Measurements from ENCODE around the gene CACNA1E.

Gene CACNA1E

GRCh38 chr1:181768211-181768929 lies 285.1 kb downstream of the CACNA1E start:
- no peak for TF ChIP-seq SPI1 (IDR thresholded peaks at IDR 0.05; ENCODE audit: low read depth, low read length)
- TF ChIP-seq POLR2AphosphoS5 (IDR thresholded peaks at IDR 0.05; ENCODE audit: low read depth, low read length), result no peak
- no peak for TF ChIP-seq TAF1 (IDR thresholded peaks at IDR 0.05; ENCODE audit: low read depth, low read length)
- TF ChIP-seq POLR2A (IDR thresholded peaks at IDR 0.05; ENCODE audit: low read depth, low read length), result no peak
- no peak for TF ChIP-seq PAX5 (IDR thresholded peaks at IDR 0.05; ENCODE audit: insufficient read depth, low read length, severe bottlenecking)
- TF ChIP-seq POU2F2 (IDR thresholded peaks at IDR 0.05; ENCODE audit: low read depth, low read length), result no peak
- FAIRE-seq (peak; percentile 47), DNase-seq (ENCODE audit: insufficient read length, low spot score) (no peak)

- no peak for TF ChIP-seq POLR2AphosphoS5 (IDR thresholded peaks at IDR 0.05; ENCODE audit: low read depth, low read length)
- no peak for TF ChIP-seq POLR2A (IDR thresholded peaks at IDR 0.05; ENCODE audit: low read depth, low read length)
- TF ChIP-seq SPI1 (IDR thresholded peaks at IDR 0.05; ENCODE audit: low read depth, low read length), result no peak
- TF ChIP-seq PAX5 (IDR thresholded peaks at IDR 0.05; ENCODE audit: insufficient read depth, low read length, severe bottlenecking), result no peak
- no peak for TF ChIP-seq POU2F2 (IDR thresholded peaks at IDR 0.05; ENCODE audit: low read depth, low read length)
- no peak for TF ChIP-seq TAF1 (IDR thresholded peaks at IDR 0.05; ENCODE audit: low read depth, low read length)
- no peak for FAIRE-seq
These were observed 285.6 kb downstream of the CACNA1E start for GRCh38 chr1:181768930-181769280.

GRCh38 chr1:181769846-181770245 lies 286.5 kb downstream of the CACNA1E start:
- no peak for DNase-seq (ENCODE audit: insufficient read length, low spot score)
- FAIRE-seq, result no peak
- TF ChIP-seq POU2F2 (IDR thresholded peaks at IDR 0.05; ENCODE audit: low read depth, low read length) (no peak), POLR2A (IDR thresholded peaks at IDR 0.05; ENCODE audit: low read depth, low read length) (no peak), POLR2AphosphoS5 (IDR thresholded peaks at IDR 0.05; ENCODE audit: low read depth, low read length) (no peak), TAF1 (IDR thresholded peaks at IDR 0.05; ENCODE audit: low read depth, low read length) (no peak), SPI1 (IDR thresholded peaks at IDR 0.05; ENCODE audit: low read depth, low read length) (no peak), PAX5 (IDR thresholded peaks at IDR 0.05; ENCODE audit: insufficient read depth, low read length, severe bottlenecking) (no peak)

More at GRCh38 chr1:181768930-181769280, 285.6 kb downstream of the CACNA1E start:
- DNase-seq (ENCODE audit: insufficient read length, low spot score), result no peak

GRCh38 chr1:181772714-181773113 lies 289.4 kb downstream of the CACNA1E start:
- DNase-seq (ENCODE audit: insufficient read length, low spot score) (no peak), FAIRE-seq (no peak)
- TF ChIP-seq POLR2AphosphoS5 (IDR thresholded peaks at IDR 0.05; ENCODE audit: low read depth, low read length) (no peak), TAF1 (IDR thresholded peaks at IDR 0.05; ENCODE audit: low read depth, low read length) (no peak), SPI1 (IDR thresholded peaks at IDR 0.05; ENCODE audit: low read depth, low read length) (no peak), PAX5 (IDR thresholded peaks at IDR 0.05; ENCODE audit: insufficient read depth, low read length, severe bottlenecking) (no peak), POU2F2 (IDR thresholded peaks at IDR 0.05; ENCODE audit: low read depth, low read length) (no peak), POLR2A (IDR thresholded peaks at IDR 0.05; ENCODE audit: low read depth, low read length) (no peak)

- no peak for TF ChIP-seq SPI1 (IDR thresholded peaks at IDR 0.05; ENCODE audit: low read depth, low read length)
- TF ChIP-seq POLR2AphosphoS5 (IDR thresholded peaks at IDR 0.05; ENCODE audit: low read depth, low read length), result no peak
- DNase-seq (ENCODE audit: insufficient read length, low spot score) (no peak), FAIRE-seq (no peak)
These were observed 292.7 kb downstream of the CACNA1E start for GRCh38 chr1:181776044-181776443.

GRCh38 chr1:181777286-181777685 lies 294.0 kb downstream of the CACNA1E start:
- FAIRE-seq, result no peak
- TF ChIP-seq POU2F2 (IDR thresholded peaks at IDR 0.05; ENCODE audit: low read depth, low read length), result no peak
- no peak for TF ChIP-seq POLR2AphosphoS5 (IDR thresholded peaks at IDR 0.05; ENCODE audit: low read depth, low read length)
- TF ChIP-seq SPI1 (IDR thresholded peaks at IDR 0.05; ENCODE audit: low read depth, low read length), result no peak
- TF ChIP-seq PAX5 (IDR thresholded peaks at IDR 0.05; ENCODE audit: insufficient read depth, low read length, severe bottlenecking), result no peak
- no peak for TF ChIP-seq TAF1 (IDR thresholded peaks at IDR 0.05; ENCODE audit: low read depth, low read length)
- TF ChIP-seq POLR2A (IDR thresholded peaks at IDR 0.05; ENCODE audit: low read depth, low read length), result no peak
- DNase-seq (ENCODE audit: insufficient read length, low spot score), result no peak

- TF ChIP-seq POLR2A (IDR thresholded peaks at IDR 0.05; ENCODE audit: low read depth, low read length) (no peak), SPI1 (IDR thresholded peaks at IDR 0.05; ENCODE audit: low read depth, low read length) (no peak), TAF1 (IDR thresholded peaks at IDR 0.05; ENCODE audit: low read depth, low read length) (no peak), POU2F2 (IDR thresholded peaks at IDR 0.05; ENCODE audit: low read depth, low read length) (no peak), POLR2AphosphoS5 (IDR thresholded peaks at IDR 0.05; ENCODE audit: low read depth, low read length) (no peak), PAX5 (IDR thresholded peaks at IDR 0.05; ENCODE audit: insufficient read depth, low read length, severe bottlenecking) (no peak)
- no peak for DNase-seq (ENCODE audit: insufficient read length, low spot score)
- no peak for FAIRE-seq
These were observed 294.5 kb downstream of the CACNA1E start for GRCh38 chr1:181777812-181778211.

- no peak for FAIRE-seq
- no peak for TF ChIP-seq SPI1 (IDR thresholded peaks at IDR 0.05; ENCODE audit: low read depth, low read length)
- TF ChIP-seq POU2F2 (IDR thresholded peaks at IDR 0.05; ENCODE audit: low read depth, low read length), result no peak
- TF ChIP-seq POLR2AphosphoS5 (IDR thresholded peaks at IDR 0.05; ENCODE audit: low read depth, low read length), result no peak
- TF ChIP-seq TAF1 (IDR thresholded peaks at IDR 0.05; ENCODE audit: low read depth, low read length), result no peak
- TF ChIP-seq PAX5 (IDR thresholded peaks at IDR 0.05; ENCODE audit: insufficient read depth, low read length, severe bottlenecking), result no peak
- DNase-seq (ENCODE audit: insufficient read length, low spot score), result no peak
These were observed 295.4 kb downstream of the CACNA1E start for GRCh38 chr1:181778640-181779260.

GRCh38 chr1:181779343-181779742 lies 296.0 kb downstream of the CACNA1E start:
- DNase-seq (ENCODE audit: insufficient read length, low spot score) (no peak), FAIRE-seq (no peak)
- TF ChIP-seq POLR2A (IDR thresholded peaks at IDR 0.05; ENCODE audit: low read depth, low read length), result no peak
- no peak for TF ChIP-seq SPI1 (IDR thresholded peaks at IDR 0.05; ENCODE audit: low read depth, low read length)
- no peak for TF ChIP-seq POLR2AphosphoS5 (IDR thresholded peaks at IDR 0.05; ENCODE audit: low read depth, low read length)
- no peak for TF ChIP-seq POU2F2 (IDR thresholded peaks at IDR 0.05; ENCODE audit: low read depth, low read length)
- no peak for TF ChIP-seq PAX5 (IDR thresholded peaks at IDR 0.05; ENCODE audit: insufficient read depth, low read length, severe bottlenecking)
- TF ChIP-seq TAF1 (IDR thresholded peaks at IDR 0.05; ENCODE audit: low read depth, low read length), result no peak
